Activated gamma-delta T cell (primary cell): ENCODE data around the gene NOL4L.
"Not testable (repeated sequence)": the region's sequence is repeated elsewhere in the genome, so short reads cannot be mapped to it uniquely, and the experiment has no call there.

Experiments used
- DNase-seq: peaks from one replicate; lab custom pipeline; 2025; lab: John Stamatoyannopoulos, UW

The NOL4L gene

DNA sequence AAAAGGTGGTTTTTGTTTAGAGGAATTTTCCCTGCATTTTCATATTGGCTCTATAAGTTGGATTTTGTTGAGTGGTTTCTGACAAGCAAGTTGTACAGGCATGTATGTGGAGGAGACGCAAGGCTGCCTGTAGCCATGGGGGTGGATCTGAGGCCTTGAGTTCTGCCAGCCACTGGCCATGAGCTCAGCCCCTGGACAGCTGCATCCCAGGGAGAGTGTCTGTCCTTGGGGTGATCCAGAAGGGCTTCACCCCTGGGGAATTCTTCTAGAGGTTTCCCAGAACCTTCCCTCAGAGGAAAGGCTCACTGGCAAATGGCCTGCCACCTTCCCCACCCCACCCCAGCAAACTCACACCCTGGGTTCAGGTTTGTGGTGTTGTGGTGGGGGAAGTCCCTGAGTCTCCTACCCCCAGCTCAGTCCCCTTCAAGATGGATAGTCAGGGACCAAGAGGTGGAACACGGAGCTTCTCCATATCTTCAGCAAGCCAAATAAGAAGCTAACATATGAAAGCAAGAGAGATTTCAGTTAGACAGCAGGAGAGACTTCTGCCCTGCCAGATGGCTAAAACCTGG lies 11.6 kb upstream of the NOL4L start:
- DNase-seq, result no peak

DNA sequence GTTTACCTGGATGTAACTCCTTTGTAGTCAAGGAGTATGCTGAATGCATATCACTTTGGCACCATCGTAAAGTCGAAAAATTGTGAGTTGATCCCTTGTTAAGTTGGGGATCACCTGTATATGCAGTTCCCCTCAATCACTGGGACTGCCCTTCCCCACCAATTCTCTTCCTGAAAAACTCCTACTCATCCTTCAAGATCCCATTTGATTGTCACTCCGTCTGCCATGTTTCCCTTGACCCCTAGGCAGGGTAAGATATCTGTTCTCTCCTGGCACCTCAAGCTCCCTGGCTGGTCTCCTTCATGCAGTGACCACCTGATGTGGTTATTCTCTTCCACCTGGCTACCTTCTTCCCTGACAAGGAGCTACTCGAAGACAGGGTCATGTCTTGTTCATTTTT lies 10.0 kb upstream of the NOL4L start:
- DNase-seq, result no peak

DNA sequence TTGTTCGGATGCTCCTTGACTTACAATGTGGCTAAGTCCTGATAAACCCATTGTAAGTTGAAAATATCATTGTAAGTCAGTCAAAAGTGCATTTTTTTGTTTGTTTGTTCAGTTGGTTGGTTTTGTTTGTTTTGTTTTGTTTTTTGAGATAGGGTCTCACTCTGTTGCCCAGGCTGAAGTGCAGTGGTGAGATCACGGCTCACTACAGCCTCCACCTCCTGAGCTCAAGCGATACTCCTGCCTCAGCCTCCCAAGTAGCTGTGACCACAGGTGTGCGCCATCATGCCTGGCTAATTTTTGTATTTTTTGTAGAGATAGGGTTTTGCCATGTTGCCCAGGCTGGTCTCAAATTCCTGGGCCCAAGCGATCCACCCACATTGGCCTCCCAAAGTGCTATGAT lies 9.5 kb upstream of the NOL4L start:
- DNase-seq, result not testable (repeated sequence)

GRCh38 chr20:32594204-32594603 lies 9.1 kb upstream of the NOL4L start:
- no peak for DNase-seq

DNA sequence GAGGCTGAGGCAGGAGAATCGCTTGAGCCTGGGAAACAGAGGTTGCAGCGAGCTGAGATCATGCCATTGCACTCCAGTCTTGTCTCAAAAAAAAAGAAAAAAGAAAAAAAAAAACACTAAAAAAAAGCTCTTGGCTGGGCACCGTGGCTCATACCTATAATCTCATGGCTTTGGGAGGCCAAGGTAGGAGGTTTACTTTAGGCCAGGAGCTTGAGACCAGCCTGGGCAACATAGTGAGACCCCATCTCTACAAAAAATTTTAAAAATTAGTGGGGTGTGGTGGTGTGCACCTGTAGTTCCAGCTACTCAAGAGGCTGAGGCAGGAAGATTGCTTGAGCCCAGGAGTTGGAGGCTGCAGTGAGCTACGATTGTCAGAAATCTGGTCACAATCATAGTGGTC lies 7.5 kb upstream of the NOL4L start:
- not testable (repeated sequence) for DNase-seq

- no peak for DNase-seq
These were observed 6.9 kb upstream of the NOL4L start for GRCh38 chr20:32592022-32592421.

- DNase-seq, result no peak
These were observed 4.6 kb upstream of the NOL4L start for GRCh38 chr20:32589769-32590168.

DNA sequence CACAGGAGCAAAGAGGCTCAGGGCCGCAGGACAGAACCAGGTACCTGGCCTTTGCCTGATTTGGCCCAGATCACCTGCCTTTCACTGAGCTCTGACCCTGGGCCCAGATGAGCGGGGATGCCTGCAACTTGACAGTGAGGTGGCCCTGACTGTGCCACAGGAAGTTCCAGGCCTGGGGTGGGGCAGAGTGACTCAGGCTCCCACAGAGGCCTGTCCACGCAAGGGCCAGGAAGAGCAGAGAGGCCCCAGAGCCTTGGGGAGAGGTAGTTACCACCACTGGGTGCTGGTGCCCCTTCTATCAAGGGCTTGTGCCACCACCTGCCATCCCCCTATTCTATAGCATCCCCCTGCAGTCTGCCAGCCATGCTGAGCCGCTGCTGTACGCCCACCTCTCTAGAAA lies 4.1 kb upstream of the NOL4L start:
- DNase-seq, result no peak

DNA sequence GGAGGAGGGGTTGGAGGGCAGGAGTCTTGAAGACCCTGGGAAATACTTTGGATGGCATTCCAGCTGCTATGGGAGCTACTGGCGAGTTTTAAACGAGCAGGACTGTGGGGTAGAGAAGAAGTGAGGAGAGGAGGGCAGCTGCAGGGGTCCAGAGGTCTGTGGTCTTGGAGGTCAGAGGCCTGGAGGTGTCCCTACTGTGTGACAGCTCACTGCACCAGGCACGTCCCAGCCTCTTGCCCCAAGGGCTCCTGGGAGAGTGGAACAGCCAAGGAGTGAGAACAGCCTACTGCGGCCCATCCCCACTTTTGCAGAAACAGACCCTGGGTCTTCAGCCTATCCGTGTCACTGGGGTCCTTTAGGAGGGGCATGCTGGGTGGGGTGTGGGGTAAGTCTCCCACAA lies 2.9 kb upstream of the NOL4L start:
- DNase-seq, result no peak

GRCh38 chr20:32586291-32586690 lies 1.2 kb upstream of the NOL4L start:
- no peak for DNase-seq

DNA sequence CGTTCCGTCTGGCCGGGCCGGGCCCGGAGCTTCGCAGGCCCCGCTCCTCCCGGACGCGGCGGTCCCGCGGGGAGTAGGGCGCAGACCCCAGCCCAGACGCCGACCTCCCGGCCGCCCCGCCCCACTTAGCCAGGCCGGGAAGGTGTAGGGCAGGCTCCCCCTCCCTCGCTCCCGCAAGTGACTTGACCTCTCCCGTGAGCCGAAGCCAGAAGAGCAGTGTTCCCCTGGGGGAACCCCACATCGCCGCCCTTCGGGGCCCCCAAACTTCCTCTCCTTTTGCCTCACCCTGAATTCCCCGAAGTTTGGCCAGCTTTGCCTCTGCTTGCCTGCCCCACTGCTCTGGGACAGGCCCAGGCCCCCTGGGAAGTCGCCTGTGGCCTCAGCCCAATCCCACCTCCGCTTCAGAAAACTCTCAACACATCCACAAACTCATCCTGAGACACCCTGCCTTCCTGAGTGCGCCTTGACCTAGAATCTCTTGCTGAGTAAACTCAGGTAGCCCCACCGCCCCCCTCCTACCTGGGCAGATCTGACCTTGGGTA lies 524 bp upstream of the NOL4L start:
- DNase-seq, result no peak

GRCh38 chr20:32583581-32584070 lies 1.5 kb downstream of the NOL4L start:
- no peak for DNase-seq

DNA sequence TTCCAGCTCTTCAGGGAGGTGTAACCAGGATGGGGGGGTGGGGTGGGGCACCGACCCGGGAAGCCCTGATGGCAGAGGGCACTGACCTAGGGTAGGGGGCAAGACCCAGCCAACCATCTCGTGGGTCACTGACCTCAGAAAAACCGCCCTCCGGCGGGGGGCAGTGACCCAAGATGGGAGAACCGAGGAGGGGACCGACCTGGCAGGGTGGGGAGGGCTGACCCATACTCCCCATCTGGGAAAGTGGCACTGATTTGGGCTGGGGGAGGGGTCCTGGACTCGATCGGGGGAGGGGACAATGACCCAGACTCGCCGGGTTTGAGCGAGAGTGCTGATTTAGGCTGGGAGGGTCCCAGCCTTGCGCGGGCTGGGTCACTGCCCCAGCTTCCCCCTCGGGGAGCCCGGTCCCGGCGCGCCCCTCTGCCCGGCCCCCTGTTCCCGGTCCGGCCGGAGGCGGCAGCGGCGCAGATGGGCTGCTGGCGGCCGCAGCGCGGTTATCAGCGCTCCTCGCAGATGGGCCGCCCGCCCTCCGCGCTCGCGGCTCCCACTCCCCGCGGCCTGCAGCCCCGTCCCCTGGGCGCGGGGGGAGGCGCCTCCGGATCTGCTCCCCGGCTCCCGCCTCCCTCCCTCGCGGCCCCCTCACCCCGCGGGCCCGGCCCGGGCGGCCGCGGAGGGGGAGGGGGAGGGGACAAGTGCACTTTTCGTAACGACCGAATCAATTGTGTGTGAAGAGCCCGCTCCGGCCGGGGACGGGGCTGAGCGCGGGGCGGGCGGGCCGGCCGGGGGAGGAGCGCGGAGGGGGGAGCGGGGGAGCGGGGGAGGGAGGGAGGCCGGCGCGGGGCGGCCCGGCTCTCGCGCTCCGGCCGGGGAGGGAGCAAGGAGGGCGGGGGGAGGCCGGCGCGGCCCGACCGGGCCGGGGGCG lies 2.2 kb downstream of the NOL4L start:
- no peak for DNase-seq

DNA sequence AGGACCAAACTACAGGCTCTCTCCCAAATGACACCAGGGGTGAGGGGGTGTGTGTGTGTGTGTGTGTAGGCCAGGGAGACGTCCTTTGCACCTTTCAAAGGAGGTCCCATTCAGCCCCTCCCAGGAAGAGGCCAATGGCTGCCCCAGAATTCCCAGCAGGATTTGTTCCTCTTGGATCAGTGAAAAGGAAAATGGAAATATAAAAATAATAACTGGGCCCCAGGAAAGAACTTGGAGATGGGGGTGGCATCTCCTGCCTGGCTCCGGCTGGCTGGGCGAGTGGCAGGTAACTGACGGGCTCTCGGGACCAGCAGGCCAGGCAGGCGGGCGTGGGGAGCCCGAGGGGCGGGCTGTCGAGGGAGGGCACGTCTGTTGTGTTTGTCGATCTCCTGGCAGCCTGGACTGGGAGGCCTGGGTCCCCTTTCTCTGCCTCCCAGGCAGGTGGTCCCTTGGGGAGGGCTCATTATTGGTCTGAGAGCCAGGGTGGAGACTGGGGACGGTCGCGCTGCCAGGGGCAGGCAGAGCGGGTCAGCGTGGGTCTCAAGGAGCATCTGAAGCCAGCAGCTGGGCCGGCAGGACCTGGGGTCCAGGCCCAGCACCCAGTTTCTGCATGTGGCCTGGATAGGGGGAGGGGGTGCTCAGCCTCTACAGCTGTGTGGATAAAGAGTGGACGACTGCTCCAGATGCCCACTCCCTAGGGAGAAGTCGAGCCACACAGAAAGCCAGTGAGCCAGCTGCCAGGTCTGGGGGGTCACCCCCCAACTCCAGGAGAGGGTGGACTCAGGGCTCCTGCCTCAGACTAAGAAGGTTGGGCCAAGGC lies 3.1 kb downstream of the NOL4L start:
- DNase-seq, result no peak

GRCh38 chr20:32580970-32581838 lies 3.9 kb downstream of the NOL4L start:
- DNase-seq, result no peak

- no peak for DNase-seq
These were observed 4.7 kb downstream of the NOL4L start for GRCh38 chr20:32580219-32580969.

DNA sequence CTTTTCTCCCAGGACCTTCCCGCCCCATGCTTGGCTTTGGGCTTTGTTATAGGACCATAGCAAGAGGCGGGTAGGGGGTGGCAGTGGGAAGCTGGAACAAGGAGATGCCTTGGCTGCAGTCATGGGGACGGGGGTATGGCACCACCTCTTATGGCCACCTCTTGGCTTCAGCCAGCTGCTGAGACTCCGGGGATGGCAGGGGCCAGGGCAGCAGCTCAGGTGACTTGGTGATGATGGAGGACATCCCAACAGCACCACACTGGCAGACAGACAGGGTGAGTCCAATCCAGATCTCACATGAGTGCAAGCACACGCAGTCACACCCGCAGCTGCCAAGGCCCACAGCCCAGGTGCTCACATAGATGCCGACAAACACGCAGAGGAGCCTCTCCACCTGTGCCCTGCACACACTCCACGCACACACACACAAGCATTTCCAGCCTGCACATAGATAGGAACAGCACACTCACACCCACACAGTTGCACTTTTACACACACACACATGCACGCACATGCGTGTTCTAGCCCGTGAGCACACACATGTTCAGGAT lies 6.2 kb downstream of the NOL4L start:
- DNase-seq, result no peak

DNA sequence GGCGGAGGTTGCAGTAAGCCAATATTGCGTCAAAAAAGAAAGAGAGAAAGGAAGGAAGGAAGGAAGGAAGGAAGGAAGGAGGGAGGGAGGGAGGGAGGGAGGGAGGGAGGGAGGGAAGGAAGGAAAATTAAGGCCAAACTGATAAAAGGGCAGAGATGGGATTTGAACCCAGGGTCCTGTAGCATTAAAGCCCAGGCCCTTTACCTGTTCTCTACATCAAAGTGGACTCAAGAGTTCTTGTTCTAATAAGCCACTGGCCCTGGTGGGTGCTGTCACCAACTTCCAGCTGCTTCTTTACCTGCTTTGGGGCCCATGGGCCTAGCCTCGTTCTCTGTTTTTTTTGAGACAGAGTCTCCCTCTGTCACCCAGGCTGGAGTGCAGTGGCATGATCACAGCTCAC lies 7.1 kb downstream of the NOL4L start:
- not testable (repeated sequence) for DNase-seq

DNA sequence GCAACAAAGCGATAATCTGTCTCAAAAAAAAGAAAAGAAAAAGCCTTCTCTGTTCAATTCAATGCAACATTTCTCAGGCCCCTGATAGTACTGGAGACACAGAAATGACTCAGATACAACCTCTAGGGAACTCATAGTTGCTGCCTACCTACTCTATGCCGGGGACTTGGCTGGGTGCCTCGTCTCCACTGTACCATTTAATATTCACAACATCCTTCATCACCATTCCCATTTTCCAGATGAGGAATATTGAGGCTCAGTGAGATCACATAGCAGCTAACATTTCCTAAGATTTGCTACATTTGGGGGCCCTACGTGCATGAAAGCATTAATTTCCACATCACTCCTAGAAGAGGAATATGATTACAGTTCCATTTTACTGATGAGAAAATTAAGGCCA lies 7.5 kb downstream of the NOL4L start:
- DNase-seq, result no peak

- no peak for DNase-seq
These were observed 8.1 kb downstream of the NOL4L start for GRCh38 chr20:32577023-32577422.
